BJ (cell line): ENCODE data around the gene PPP4C. TPM values are rescaled to one million over a fixed set of nuclear protein-coding genes. Genes with fewer than 3 reads are reported as not detected.

ENCODE experiments used
- CTCF ChIA-PET: fragments of 350-600 bp; formaldehyde crosslinking; extraction: SDS; loops from one replicate; lab custom pipeline; 2021; ENCODE audit warnings: antibody characterized with exemption, inconsistent platforms; lab: Yijun Ruan, JAX
- POLR2A ChIA-PET: fragments of 300-600 bp; sonication (Branson Sonifier 250); formaldehyde crosslinking; extraction: SDS; loops from one replicate; lab custom pipeline; 2021; ENCODE audit warnings: antibody characterized with exemption; lab: Charles Lee
- DNase-seq: peaks from one replicate; pipeline ENCODE4 v3.0.0-alpha.2; 2011; ENCODE audit warnings: low read depth
- H3K27me3 ChIP-seq: 2 replicates; pipeline ENCODE4 v1.6.0; 2011; ENCODE audit warnings: low read length; ENCODE audit not compliant: control insufficient read depth, insufficient read depth
- H3K36me3 ChIP-seq: 2 replicates; pipeline ENCODE4 v1.5.1; 2011; ENCODE audit warnings: low read length; ENCODE audit not compliant: control insufficient read depth, insufficient read depth
- H3K4me3 ChIP-seq: 2 replicates; pipeline ENCODE4 v1.5.1; 2011; ENCODE audit warnings: low read depth, mild to moderate bottlenecking, control low read depth, low read length
- CTCF ChIP-seq: IDR thresholded peaks from 2 replicates; pipeline ENCODE4 v1.5.1; 2011; ENCODE audit warnings: low read depth, mild to moderate bottlenecking, control low read depth, inconsistent platforms, low read length, moderate library complexity; ENCODE audit not compliant: insufficient read depth
- polyA plus RNA-seq: library from polyadenylated mRNA; depleted of rRNA; stranded (reverse); fragments of >200 nt; gene quantifications from 2 replicates; pipeline ENCODE4 v1.2.3, GENCODE V29; 2011

Gene PPP4C
- polyA plus RNA-seq, 1 experiment: 209 TPM

GRCh38 chr16:30115238-30115637 lies 39.4 kb downstream of the PPP4C start:
- no peaks in the 10 kb centered on the region for H3K27me3 ChIP-seq
- DNase-seq: no peak
- ChIA-PET POLR2A (interaction anchor here (0.6 kb wide), 1 partner anchor 67 kb away, joined by 10 read pairs; no protein-coding TSS in a partner anchor), CTCF (no interaction called here)
- TF ChIP-seq CTCF: no peak
- H3K36me3 ChIP-seq: peaks cover 24% of the 10 kb centered on the region
- H3K4me3 ChIP-seq: no peak overlapping the region

- CTCF ChIA-PET: no interaction called here
- H3K4me3 ChIP-seq: no peak overlapping the region
- H3K36me3 ChIP-seq: peaks cover 26% of the 10 kb centered on the region
- H3K27me3 ChIP-seq: no peaks in the 10 kb centered on the region
- DNase-seq: no peak
- POLR2A ChIA-PET: no interaction called here
- TF ChIP-seq CTCF: no peak
Measured at GRCh38 chr16:30116291-30117207, 40.8 kb downstream of the PPP4C start.

DNA sequence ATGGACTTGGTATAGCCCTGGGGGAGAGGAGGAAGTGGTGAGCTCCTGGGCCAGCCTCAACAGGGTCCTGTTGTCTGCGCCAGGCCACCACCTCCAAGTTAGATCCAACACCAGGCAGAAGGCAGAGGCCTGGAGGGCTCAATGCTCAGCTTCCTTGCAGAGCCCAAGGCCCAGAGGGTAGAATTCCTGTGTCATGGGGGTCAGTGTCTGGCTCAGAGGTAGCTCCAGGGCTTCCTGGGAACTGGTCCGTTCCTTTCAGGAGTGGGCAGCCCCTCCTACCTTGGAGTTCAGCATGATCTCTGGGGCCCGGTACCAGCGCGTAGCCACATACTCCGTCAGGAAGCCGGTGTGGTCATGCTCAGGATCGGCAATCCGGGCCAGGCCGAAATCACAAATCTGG lies 42.0 kb downstream of the PPP4C start:
- DNase-seq: no peak
- H3K4me3 ChIP-seq: no peak overlapping the region
- no peaks in the 10 kb centered on the region for H3K27me3 ChIP-seq
- ChIA-PET CTCF (no interaction called here), POLR2A (no interaction called here)
- H3K36me3 ChIP-seq: peaks cover 21% of the 10 kb centered on the region
- no peak for TF ChIP-seq CTCF

GRCh38 chr16:30119428-30119827 lies 43.6 kb downstream of the PPP4C start:
- TF ChIP-seq CTCF: no peak
- DNase-seq: no peak

GRCh38 chr16:30120340-30121105 lies 44.7 kb downstream of the PPP4C start:
- Histone ChIP-seq H3K27me3 (no peaks in the 10 kb centered on the region), H3K36me3 (peaks cover 15% of the 10 kb centered on the region), H3K4me3 (no peak overlapping the region)
- TF ChIP-seq CTCF: no peak
- DNase-seq: no peak
- ChIA-PET POLR2A (no interaction called here), CTCF (interaction anchor here (2.2 kb wide), 1 partner anchor 8 kb away, joined by 7 read pairs; the partner anchor contains the start of gene GDPD3)

More at GRCh38 chr16:30119428-30119827, 43.6 kb downstream of the PPP4C start:
- ChIA-PET CTCF (no interaction called here), POLR2A (no interaction called here)
- Histone ChIP-seq H3K27me3 (no peaks in the 10 kb centered on the region), H3K4me3 (no peak overlapping the region), H3K36me3 (peaks cover 20% of the 10 kb centered on the region)
